Glutamatergic neuron (in vitro differentiated cells): Measurements from ENCODE around the gene TRAF7. TPM values are rescaled to one million over a fixed set of nuclear protein-coding genes. Genes with fewer than 3 reads are reported as not detected.

Experiments used
- DNase-seq: peaks from one replicate; pipeline ENCODE4 v3.0.0; 2022
- H3K27ac Mint-ChIP-seq: one replicate; pipeline ENCODE4 v1.8.0; 2020; ENCODE audit warnings: mild to moderate bottlenecking, mixed read lengths, inconsistent platforms; ENCODE audit not compliant: unreplicated experiment
- H3K27me3 Mint-ChIP-seq: one replicate; pipeline ENCODE4 v1.8.0; 2020; ENCODE audit warnings: mild to moderate bottlenecking, moderate library complexity, mixed read lengths, inconsistent platforms; ENCODE audit not compliant: unreplicated experiment
- H3K36me3 Mint-ChIP-seq: one replicate; pipeline ENCODE4 v1.8.0; 2020; ENCODE audit warnings: mild to moderate bottlenecking, mixed read lengths, inconsistent platforms; ENCODE audit not compliant: unreplicated experiment
- H3K4me1 Mint-ChIP-seq: one replicate; pipeline ENCODE4 v1.8.0; 2020; ENCODE audit warnings: mild to moderate bottlenecking, low read depth, mixed read lengths, inconsistent platforms; ENCODE audit not compliant: unreplicated experiment
- H3K4me3 Mint-ChIP-seq: one replicate; pipeline ENCODE4 v1.8.0; 2020; ENCODE audit warnings: mild to moderate bottlenecking, mixed read lengths, inconsistent platforms; ENCODE audit not compliant: unreplicated experiment
- H3K9me3 Mint-ChIP-seq: one replicate; pipeline ENCODE4 v1.8.0; 2020; ENCODE audit warnings: mild to moderate bottlenecking, moderate library complexity, mixed read lengths, inconsistent platforms; ENCODE audit not compliant: unreplicated experiment
- CTCF ChIP-seq: fragments of 200-600 bp; sonication (generic); IDR thresholded peaks from one replicate; pipeline ENCODE4 v1.5.0; 2021; ENCODE audit not compliant: partially characterized antibody, unreplicated experiment
- total RNA-seq: library from RNA; stranded (reverse); fragmentation: NEBNext Ultra II Directional; extraction: Animal tissue kit (Norgen Biotek cat#: 25700); gene quantifications from one replicate; pipeline ENCODE4 v1.2.1, GENCODE V29; 2021; ENCODE audit not compliant: unreplicated experiment

Gene TRAF7
- total RNA-seq, 1 donor from 2014 or later, result 74.8 TPM

GRCh38 chr16:2209258-2210008 is 53.9 kb downstream of the TRAF7 start:
- Mint-ChIP-seq H3K36me3 (no peaks in the 10 kb centered on the region), H3K4me1 (peaks cover 18% of the 10 kb centered on the region), H3K27me3 (peaks cover 13% of the 10 kb centered on the region), H3K4me3 (no peak overlapping the region), H3K27ac (no peak overlapping the region), H3K9me3 (peaks cover 8% of the 10 kb centered on the region)
- no peak for DNase-seq
- no peak for TF ChIP-seq CTCF

GRCh38 chr16:2210009-2210332 is 54.4 kb downstream of the TRAF7 start:
- Mint-ChIP-seq H3K4me1 (peaks cover 16% of the 10 kb centered on the region), H3K36me3 (no peaks in the 10 kb centered on the region), H3K27me3 (peaks cover 13% of the 10 kb centered on the region), H3K4me3 (no peak overlapping the region), H3K27ac (no peak overlapping the region), H3K9me3 (peaks cover 7% of the 10 kb centered on the region)
- no peak for TF ChIP-seq CTCF
- DNase-seq, result no peak

- Mint-ChIP-seq H3K27ac (no peak within 1 kb of the TSS), H3K4me3 (no peak within 1 kb of the TSS), H3K9me3 (peaks cover 9% of the 10 kb centered on the region), H3K4me1 (peaks cover 18% of the 10 kb centered on the region), H3K27me3 (peaks cover 15% of the 10 kb centered on the region), H3K36me3 (no peaks in the 10 kb centered on the region)
- no peak for DNase-seq
- TF ChIP-seq CTCF, result no peak
Measured at GRCh38 chr16:2210386-2211365, 55.1 kb downstream of the TRAF7 start, which contains the start of gene BRICD5. Gene BRICD5, minus strand, starts transcription at chr16:2210863. Its CDS starts 30 bp downstream, at chr16:2210833.

- peaks cover 15% of the 10 kb centered on the region for H3K27me3 Mint-ChIP-seq
- TF ChIP-seq CTCF, result no peak
- H3K36me3 Mint-ChIP-seq, result no peaks in the 10 kb centered on the region
- peak overlapping the region; percentile 46 for H3K4me3 Mint-ChIP-seq
- H3K27ac Mint-ChIP-seq, result no peak overlapping the region
- H3K4me1 Mint-ChIP-seq, result peaks cover 15% of the 10 kb centered on the region
- H3K9me3 Mint-ChIP-seq, result peaks cover 7% of the 10 kb centered on the region
- DNase-seq, result no peak
Measured at GRCh38 chr16:2211923-2212347, 56.4 kb downstream of the TRAF7 start.
